Bone marrow (tissue), 2 donors: Measurements from ENCODE around the gene STK32A.
"Not testable (repeated sequence)": the region's sequence is repeated elsewhere in the genome, so short reads cannot be mapped to it uniquely, and the experiment has no call there.

Experiments
- DNase-seq, 2 donors: peaks; one replicate each; lab custom pipeline; 2025; lab: John Stamatoyannopoulos, UW

Gene STK32A

DNA sequence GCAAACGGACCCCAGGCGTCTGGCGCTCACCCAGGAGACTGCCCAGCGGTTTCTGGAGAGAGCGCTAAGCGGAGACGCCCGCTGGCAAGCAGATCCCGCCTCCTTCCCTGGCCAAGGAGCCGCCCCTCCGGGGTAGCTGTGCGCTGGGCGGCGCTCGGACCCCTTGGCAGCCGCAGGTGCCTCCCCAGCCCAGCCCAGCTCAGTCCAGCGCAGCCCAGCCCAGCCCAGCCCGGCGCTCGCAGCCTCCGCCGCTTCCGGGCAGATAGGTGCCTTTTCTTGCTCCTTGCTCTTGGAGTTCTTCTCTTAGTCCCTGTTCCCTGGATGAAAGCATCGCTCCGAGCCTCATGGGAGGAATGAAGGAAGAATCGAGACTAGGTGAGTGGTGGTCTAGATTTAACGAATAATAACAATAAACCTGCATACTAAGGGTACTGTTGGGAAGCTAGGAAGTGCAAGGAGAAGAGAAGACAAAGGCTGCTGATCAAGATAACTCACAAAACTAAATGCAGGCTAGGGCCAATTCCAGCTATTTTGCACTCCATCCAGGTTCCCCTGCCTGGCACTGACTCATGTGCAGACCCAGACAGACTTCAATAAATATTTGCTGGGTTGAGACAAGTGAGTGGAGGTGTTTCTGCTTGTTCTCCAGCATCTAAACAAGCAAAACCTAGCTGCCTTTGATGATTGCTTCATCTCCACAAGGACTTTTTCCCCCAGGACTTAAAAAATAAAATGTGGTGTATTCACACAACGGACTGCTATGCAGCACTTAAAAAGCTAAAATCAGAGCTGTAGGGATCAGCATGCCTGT lies at the start of gene STK32A:
Gene STK32A, plus strand, starts transcription at position 202 of the 811 bp plus-strand sequence. CDS start 4,609 bp downstream, outside the sequence.
- no peak for DNase-seq

- no peak for DNase-seq
These were observed 47.7 kb upstream of the STK32A start for GRCh38 chr5:147187099-147187540.

GRCh38 chr5:147188200-147189108 lies 46.4 kb upstream of the STK32A start:
- peak in 1 of 2 donors; percentile 56 for DNase-seq

DNA sequence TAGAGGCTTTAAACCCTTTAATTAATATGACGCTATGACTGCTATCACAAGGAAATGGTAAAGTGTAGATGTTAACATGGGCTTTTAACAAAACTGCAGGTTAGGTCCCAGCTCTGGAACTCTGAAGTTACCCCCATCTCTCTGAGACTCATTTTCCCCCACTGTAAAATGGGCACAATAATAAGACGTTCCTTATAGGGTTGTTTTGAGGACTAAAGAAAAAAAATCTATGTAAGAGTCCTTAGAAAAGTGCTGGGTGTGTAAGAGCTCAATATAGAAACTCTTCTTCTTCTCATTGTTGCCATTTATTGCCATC lies 45.8 kb upstream of the STK32A start:
- DNase-seq: no peak

- DNase-seq: no peak
These were observed 44.5 kb upstream of the STK32A start for GRCh38 chr5:147190331-147190730.

DNA sequence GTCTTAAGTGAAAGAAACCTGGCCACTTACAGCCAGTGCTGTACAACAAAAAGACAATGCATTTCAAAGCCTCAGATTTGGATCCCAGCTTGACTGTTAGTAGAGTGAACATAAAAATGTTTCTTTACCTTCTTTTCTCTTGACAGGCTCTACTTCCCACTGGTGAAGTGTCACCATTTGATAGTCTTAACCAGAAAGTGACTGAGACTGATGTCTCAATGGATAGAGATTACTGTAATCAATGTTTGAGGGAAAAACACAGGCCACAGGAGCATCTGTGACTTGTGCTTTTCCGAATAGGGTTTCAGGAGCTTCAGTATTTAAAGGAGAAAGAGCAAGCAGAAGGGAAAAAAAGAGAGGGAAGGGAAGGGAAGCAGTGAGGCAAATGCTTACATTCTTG lies 41.7 kb upstream of the STK32A start:
- no peak for DNase-seq

GRCh38 chr5:147200004-147200403 lies 34.8 kb upstream of the STK32A start:
- no peak for DNase-seq

- DNase-seq: no peak
These were observed 31.6 kb upstream of the STK32A start for GRCh38 chr5:147203213-147203612.

DNA sequence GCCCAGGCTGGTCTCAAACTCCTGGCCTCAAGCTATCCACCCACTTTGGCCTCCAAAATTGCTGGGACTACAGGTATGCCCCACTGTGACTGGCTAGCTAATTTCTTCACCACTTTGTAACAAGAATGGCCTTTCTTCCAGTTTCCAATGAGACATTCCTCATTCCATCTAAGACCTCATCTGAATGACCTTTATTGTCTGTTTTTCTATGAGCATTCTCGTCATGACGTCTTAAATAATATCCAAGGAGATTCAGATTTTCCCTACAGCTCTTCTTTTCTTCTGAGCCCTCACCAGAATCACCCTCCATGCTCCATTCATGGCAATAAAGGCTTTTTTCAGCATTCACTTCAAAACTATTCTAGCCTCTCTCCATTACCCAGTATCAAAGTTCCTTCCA lies 30.2 kb upstream of the STK32A start:
- no peak for DNase-seq

GRCh38 chr5:147208134-147208533 lies 26.7 kb upstream of the STK32A start:
- DNase-seq: no peak

DNA sequence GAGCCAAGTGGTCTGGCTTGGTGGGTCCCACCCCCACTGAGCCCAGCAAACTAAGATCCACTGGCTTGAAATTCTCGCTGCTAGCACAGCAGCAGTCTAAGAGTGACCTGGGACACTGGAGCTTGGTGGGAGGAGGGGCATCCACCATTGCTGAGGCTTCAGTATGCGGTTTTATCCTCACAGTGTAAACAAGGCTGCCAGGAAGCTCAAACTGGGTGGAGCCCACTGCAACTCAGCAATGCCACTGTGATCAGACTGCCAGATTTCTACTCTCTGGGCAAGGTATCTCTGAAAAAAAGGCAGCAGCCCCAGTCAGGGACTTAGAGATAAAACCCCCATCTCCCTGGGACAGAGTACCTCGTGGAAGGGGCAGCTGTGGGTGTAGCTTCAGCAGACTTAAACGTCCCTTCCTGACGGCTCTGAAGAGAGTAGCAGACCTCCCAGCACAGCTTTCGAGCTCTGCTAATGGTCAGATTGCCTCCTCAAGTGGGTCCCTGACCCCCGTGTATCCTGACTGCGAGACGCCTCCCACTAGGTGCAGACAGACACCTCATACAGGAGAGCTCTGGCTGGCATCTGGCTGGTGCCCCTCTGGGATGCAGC lies 18.2 kb upstream of the STK32A start:
- no peak for DNase-seq

DNA sequence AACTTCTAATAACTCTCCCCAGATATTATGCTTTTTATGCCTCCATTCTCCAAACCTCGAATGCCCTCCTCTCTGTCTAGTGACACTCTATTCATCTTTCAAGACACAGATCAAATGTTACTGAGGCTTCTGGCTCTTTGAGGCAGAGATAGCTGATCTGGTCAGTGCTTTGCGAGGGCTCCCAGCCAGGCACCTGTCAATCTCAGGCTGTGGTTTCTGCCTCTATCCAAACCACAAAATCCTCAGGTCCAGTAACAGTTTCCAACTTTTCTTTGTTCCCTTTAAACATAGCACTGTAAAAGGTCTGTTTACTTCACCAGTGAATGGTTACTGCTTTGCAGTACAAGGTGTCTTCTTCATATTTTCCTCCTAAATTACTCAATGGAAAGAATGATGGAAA lies 11.5 kb upstream of the STK32A start:
- no peak for DNase-seq

DNA sequence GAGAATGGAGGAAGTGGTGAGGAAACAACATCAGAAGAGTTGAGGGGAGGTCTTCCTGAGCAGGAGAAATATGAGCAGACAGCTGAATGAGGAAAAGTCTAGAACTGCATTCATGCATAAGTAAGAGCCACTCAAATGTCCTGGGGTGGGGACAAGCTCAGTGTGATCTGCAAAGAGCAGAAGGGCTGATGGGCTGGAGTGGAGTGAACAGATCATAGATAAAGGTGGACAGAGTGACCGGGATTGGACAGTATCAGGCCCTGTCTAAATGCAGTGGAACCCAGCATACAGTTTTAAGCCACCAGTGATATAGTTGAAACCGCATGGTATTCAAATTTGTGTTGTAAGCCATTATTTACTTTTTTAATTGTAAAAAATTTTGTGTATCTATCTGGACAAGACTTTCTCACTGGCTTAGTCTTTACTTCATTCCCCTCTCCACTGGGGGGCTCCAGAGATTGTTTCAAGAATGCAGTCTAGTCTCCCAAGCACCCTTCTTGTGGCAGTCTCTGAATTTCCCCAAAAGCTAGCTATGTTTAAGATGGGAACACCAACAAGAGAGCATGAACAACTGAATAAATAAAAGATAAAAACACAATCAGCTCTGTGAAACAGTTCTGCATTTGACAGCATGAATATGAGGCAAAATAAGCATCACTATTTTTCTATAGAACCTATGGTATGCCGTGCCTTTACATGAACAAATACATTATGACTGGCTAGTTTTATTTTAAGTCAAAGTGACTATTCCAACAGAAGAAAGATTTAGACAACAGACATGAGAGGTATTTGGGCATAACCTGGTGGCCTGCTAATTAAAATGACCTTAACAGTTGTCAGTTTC lies 10.7 kb upstream of the STK32A start:
- DNase-seq: no peak

- DNase-seq: no peak
These were observed 8.9 kb upstream of the STK32A start for GRCh38 chr5:147225938-147226337.

DNA sequence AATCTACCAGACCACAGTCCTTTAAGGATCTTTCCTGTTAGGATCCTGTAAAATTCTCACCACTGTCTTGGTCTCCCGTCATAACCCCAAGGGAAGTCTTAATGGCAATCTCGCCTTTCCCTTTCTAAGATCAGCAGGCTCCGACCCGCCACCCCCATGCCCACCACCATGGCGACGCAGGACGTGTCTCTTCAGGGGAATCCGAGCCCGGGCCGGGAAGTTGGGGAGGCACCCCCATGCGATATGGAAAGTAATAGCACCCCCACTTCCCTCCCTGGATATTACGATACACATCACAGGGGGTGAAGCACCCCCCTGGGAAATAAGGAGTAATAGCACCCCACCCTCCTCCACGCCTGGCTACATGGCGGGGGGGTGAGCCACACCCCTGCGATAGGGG lies 8.3 kb upstream of the STK32A start:
- no peak for DNase-seq

GRCh38 chr5:147234239-147234824 lies 494 bp upstream of the STK32A start:
- DNase-seq: no peak

GRCh38 chr5:147240266-147240985 lies 5.6 kb downstream of the STK32A start:
- no peak for DNase-seq

GRCh38 chr5:147243238-147243637 lies 8.4 kb downstream of the STK32A start:
- not testable (repeated sequence) for DNase-seq

DNA sequence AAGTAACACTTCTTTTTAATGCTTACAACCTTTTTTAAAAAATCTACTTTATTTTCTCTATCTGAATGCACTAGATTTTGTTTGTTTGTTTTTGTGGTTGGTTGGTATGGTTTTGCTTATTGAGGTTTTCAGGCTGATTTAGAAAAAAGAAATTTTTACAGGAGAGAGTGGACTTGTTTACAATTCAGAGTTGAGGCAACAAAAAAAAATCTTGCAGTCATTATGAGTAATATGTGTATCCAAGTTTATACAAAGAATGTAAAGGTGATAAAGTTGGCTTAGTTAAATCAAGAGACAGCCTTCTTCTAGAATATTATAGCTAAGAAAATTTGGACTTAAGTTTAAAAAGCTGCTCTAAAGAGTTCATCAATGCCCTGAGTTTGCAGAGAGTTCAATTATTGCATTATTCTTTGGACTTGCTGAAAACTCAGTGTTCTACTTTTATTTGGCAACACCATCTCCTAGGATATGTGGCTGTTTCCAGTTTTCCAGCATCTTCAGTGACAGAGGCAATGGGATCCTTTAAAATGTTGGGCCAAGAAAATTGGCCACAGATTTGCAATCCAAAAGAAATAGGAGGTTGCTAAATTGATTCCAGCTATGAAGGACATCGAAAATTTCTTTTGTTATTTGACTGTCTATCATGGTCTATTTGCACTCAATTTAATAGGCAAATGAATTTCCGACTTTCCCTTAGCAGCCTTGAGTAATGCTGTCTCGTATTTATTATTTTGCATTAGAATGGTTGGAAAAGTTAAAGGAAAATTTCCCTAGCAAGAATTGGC lies 10.7 kb downstream of the STK32A start:
- DNase-seq: no peak

- DNase-seq: no peak
These were observed 13.7 kb downstream of the STK32A start for GRCh38 chr5:147248561-147248960.
